ENCODE measurements around the gene CCDC77.

Gene CCDC77

GRCh38 chr12:452667-453210, 51.3 kb downstream of the CCDC77 start:
- no peak for DNase-seq (ENCODE audit: low read depth)

GRCh38 chr12:454833-455232, 53.4 kb downstream of the CCDC77 start:
- no peak for DNase-seq (ENCODE audit: low read depth)

- DNase-seq (ENCODE audit: low read depth): no peak
These were observed 54.4 kb downstream of the CCDC77 start for GRCh38 chr12:455821-456220.

- DNase-seq (ENCODE audit: low read depth): no peak
These were observed 56.2 kb downstream of the CCDC77 start for GRCh38 chr12:457676-458075.

- no peak for DNase-seq (ENCODE audit: low read depth)
These were observed 57.6 kb downstream of the CCDC77 start for GRCh38 chr12:459050-459429.

- DNase-seq (ENCODE audit: low read depth): no peak
These were observed 58.2 kb downstream of the CCDC77 start, which contains the start of gene B4GALNT3 for GRCh38 chr12:459430-460258. Gene B4GALNT3 (plus strand): TSS chr12:459939. CDS start chr12:460377, 438 bp downstream.

GRCh38 chr12:460261-461230, 59.1 kb downstream of the CCDC77 start:
- no peak for DNase-seq (ENCODE audit: low read depth)

- DNase-seq (ENCODE audit: low read depth): no peak
These were observed 60.0 kb downstream of the CCDC77 start for GRCh38 chr12:461425-461824.

- no peak for DNase-seq (ENCODE audit: low read depth)
These were observed 61.7 kb downstream of the CCDC77 start for GRCh38 chr12:462936-463705.

GRCh38 chr12:464484-465267, 63.2 kb downstream of the CCDC77 start:
- DNase-seq (ENCODE audit: low read depth): no peak

- DNase-seq (ENCODE audit: low read depth): no peak
These were observed 64.6 kb downstream of the CCDC77 start for GRCh38 chr12:466039-466438.

- DNase-seq (ENCODE audit: low read depth): no peak
These were observed 65.3 kb downstream of the CCDC77 start for GRCh38 chr12:466762-467161.

- DNase-seq (ENCODE audit: low read depth): no peak
These were observed 66.1 kb downstream of the CCDC77 start for GRCh38 chr12:467591-467990.

GRCh38 chr12:468671-469389, 67.4 kb downstream of the CCDC77 start:
- DNase-seq (ENCODE audit: low read depth): no peak

GRCh38 chr12:470133-470532, 68.7 kb downstream of the CCDC77 start:
- DNase-seq (ENCODE audit: low read depth): no peak

- DNase-seq (ENCODE audit: low read depth): no peak
These were observed 71.8 kb downstream of the CCDC77 start for GRCh38 chr12:473198-473597.

GRCh38 chr12:473863-474577, 72.6 kb downstream of the CCDC77 start:
- DNase-seq (ENCODE audit: low read depth): no peak

- no peak for DNase-seq (ENCODE audit: low read depth)
These were observed 73.8 kb downstream of the CCDC77 start for GRCh38 chr12:475286-475685.

- no peak for DNase-seq (ENCODE audit: low read depth)
These were observed 77.7 kb downstream of the CCDC77 start for GRCh38 chr12:479161-479560.
